Adrenal gland (tissue), 5 donors: ENCODE measurements around the gene CLSTN1.

Source experiments
- CTCF ChIP-seq, 6 experiments: fragments of 450-650 bp in 4 of 6; fragments of 200-600 bp in 2 of 6; sonication (generic) in 1 of 6; IDR thresholded peaks; 1 replicate in 5 of 6; 2 replicates in 1 of 6; pipeline versions ENCODE4 v1.5.1 to v1.8.0; 2016 to 2021; ENCODE audit warnings: antibody characterized with exemption in 6 of 6, mild to moderate bottlenecking in 2 of 6, moderate library complexity in 1 of 6
- POLR2A ChIP-seq, 2 donors: fragments of 450-650 bp; IDR thresholded peaks; one replicate each; pipeline ENCODE4 v1.6.1; 2017; ENCODE audit warnings: antibody characterized with exemption in 2 of 2, mild to moderate bottlenecking in 2 of 2, moderate library complexity in 1 of 2
- donor health status: DM: no; HTN: no; CAD: no.

GRCh38 chr1:9849691-9850441 is 26.1 kb upstream of the CLSTN1 start:
- TF ChIP-seq CTCF (IDR thresholded peaks at IDR 0.05), result no peak
- TF ChIP-seq POLR2A (IDR thresholded peaks at IDR 0.05), result no peak
